Globus pallidus (tissue), 1 donor: Measurements from ENCODE around the gene IL17F.
A peak's percentile ranks its signal among the peaks of the same experiment; 100 is the strongest.

Experiments used
- DNase-seq: peaks from one replicate; pipeline ENCODE4 v3.0.0-alpha.2; 2015; ENCODE audit warnings: low spot score

Gene IL17F

GRCh38 chr6:52244400-52244799 lies at the start of gene IL17F:
TSS of gene IL17F (minus strand) at chr6:52244500. CDS start at chr6:52244429, 71 bp downstream.
- no peak for DNase-seq

GRCh38 chr6:52293067-52293466 lies 48.8 kb upstream of the IL17F start:
- no peak for DNase-seq

GRCh38 chr6:52288841-52289240 lies 44.5 kb upstream of the IL17F start:
- no peak for DNase-seq

GRCh38 chr6:52288216-52288615 lies 43.9 kb upstream of the IL17F start:
- DNase-seq = no peak

GRCh38 chr6:52286798-52287432 lies 42.6 kb upstream of the IL17F start:
- DNase-seq = peak; percentile 81

- peak; percentile 71 for DNase-seq
Observed at GRCh38 chr6:52285177-52286068, 41.1 kb upstream of the IL17F start.

- peak; percentile 100 for DNase-seq
Observed at GRCh38 chr6:52284460-52285176, 40.3 kb upstream of the IL17F start, which contains the start of gene MCM3. TSS of gene MCM3 (minus strand) at chr6:52284742. CDS start at chr6:52284674, 68 bp downstream.

GRCh38 chr6:52284131-52284459 lies 39.8 kb upstream of the IL17F start:
- no peak for DNase-seq

- DNase-seq = no peak
Observed at GRCh38 chr6:52283111-52283510, 38.8 kb upstream of the IL17F start.

GRCh38 chr6:52276130-52276529 lies 31.8 kb upstream of the IL17F start:
- DNase-seq = no peak

GRCh38 chr6:52271852-52272460 lies 27.7 kb upstream of the IL17F start:
- no peak for DNase-seq

GRCh38 chr6:52263709-52264540 lies 19.6 kb upstream of the IL17F start:
- peak; percentile 49 for DNase-seq

- DNase-seq = no peak
Observed at GRCh38 chr6:52262620-52263344, 18.5 kb upstream of the IL17F start.

GRCh38 chr6:52261229-52261628 lies 16.9 kb upstream of the IL17F start:
- no peak for DNase-seq

- no peak for DNase-seq
Observed at GRCh38 chr6:52260634-52261033, 16.3 kb upstream of the IL17F start.

- DNase-seq = no peak
Observed at GRCh38 chr6:52255434-52255833, 11.1 kb upstream of the IL17F start.

GRCh38 chr6:52254731-52255378 lies 10.6 kb upstream of the IL17F start:
- no peak for DNase-seq

- DNase-seq = no peak
Observed at GRCh38 chr6:52253494-52253893, 9.2 kb upstream of the IL17F start.

GRCh38 chr6:52251113-52251512 lies 6.8 kb upstream of the IL17F start:
- DNase-seq = no peak

- no peak for DNase-seq
Observed at GRCh38 chr6:52249078-52249477, 4.8 kb upstream of the IL17F start.
